ENCODE data around the gene FAM107A. TPM values are rescaled to one million over a fixed set of nuclear protein-coding genes. Genes with fewer than 3 reads are reported as not detected.

Gene FAM107A
- total and polyA plus RNA-seq, 2 experiments from 2014 or later, result 1.0 to 1.1 TPM

- no peaks in the 10 kb centered on the region for H3K36me3 Mint-ChIP-seq (ENCODE audit: low read depth)
- no peak overlapping the region for H3K4me3 ChIP-seq
- no peaks in the 10 kb centered on the region for H3F3A ChIP-seq (replicated peaks; ENCODE audit: low read depth)
- H3K79me2 ChIP-seq (replicated peaks; ENCODE audit: insufficient read depth), result no peaks in the 10 kb centered on the region
- H3K9me2 ChIP-seq (ENCODE audit: insufficient read depth), result no peaks in the 10 kb centered on the region
- H3K27me3 ChIP-seq (ENCODE audit: insufficient read depth), result no peaks in the 10 kb centered on the region
- no peak overlapping the region for H3K4me2 ChIP-seq
- no peak for ATAC-seq
- H3K4me3 Mint-ChIP-seq, result no peak overlapping the region
- H2AFZ ChIP-seq, result no peak overlapping the region
- peaks cover 3% of the 10 kb centered on the region for H3K27me3 Mint-ChIP-seq (ENCODE audit: insufficient read depth, low read depth, poor library complexity)
- no peak overlapping the region for H3K27ac Mint-ChIP-seq
- peaks cover 7% of the 10 kb centered on the region; the same call in 1 of the 3 replicates for H3K9me3 Mint-ChIP-seq
- H3K4me1 ChIP-seq (ENCODE audit: insufficient read depth), result peaks cover 26% of the 10 kb centered on the region
- no peak for DNase-seq (ENCODE audit: low spot score)
- no peak overlapping the region for H3K27ac ChIP-seq (ENCODE audit: low read depth)
- no peak for TF ChIP-seq ETS1 (IDR thresholded peaks at IDR 0.05)
- TF ChIP-seq ZNF331 (CRISPR knock-in tag; IDR thresholded peaks at IDR 0.05; ENCODE audit: low read depth), result no peak
- no peak for TF ChIP-seq CREB1 (CRISPR knock-in tag; IDR thresholded peaks at IDR 0.05; ENCODE audit: low read depth)
- TF ChIP-seq POLR2AphosphoS5 (IDR thresholded peaks at IDR 0.05; ENCODE audit: low read depth), result no peak
- TF ChIP-seq NANOG (IDR thresholded peaks at IDR 0.05; ENCODE audit: borderline replicate concordance), result no peak
- no peak for TF ChIP-seq ZNF114 (CRISPR knock-in tag; IDR thresholded peaks at IDR 0.05)
- TF ChIP-seq ZNF462 (CRISPR knock-in tag; IDR thresholded peaks at IDR 0.05), result no peak
- peaks cover 30% of the 10 kb centered on the region for H3K4me1 Mint-ChIP-seq
- no peaks in the 10 kb centered on the region for H3K36me3 ChIP-seq (ENCODE audit: insufficient read depth)
- no peaks in the 10 kb centered on the region for H4K20me1 ChIP-seq (replicated peaks; ENCODE audit: insufficient read depth)
Measured at GRCh38 chr3:58519668-58520402, 57.4 kb downstream of the FAM107A start.
